ENCODE measurements around the gene OR2H2. TPM values are rescaled to one million over a fixed set of nuclear protein-coding genes. Genes with fewer than 3 reads are reported as not detected.

OR2H2 gene
- total and polyA plus RNA-seq, 2 of the 13 experiments (the other 11 are each of a cell fraction or from before 2014, with no cell fraction given): not detected

GRCh38 chr6:29590218-29590808 lies 5.4 kb downstream of the OR2H2 start:
- H3K9me3 ChIP-seq (ENCODE audit: low read length): no peaks in the 10 kb centered on the region
- no TSS peak for BruUV-seq (replicated peaks)
- H4K20me1 ChIP-seq (ENCODE audit: insufficient read depth, low read length): no peaks in the 10 kb centered on the region
- H3K27ac ChIP-seq (ENCODE audit: extremely low read length, insufficient read depth, low read length): no peak overlapping the region
- no peak overlapping the region for H3K4me2 ChIP-seq (ENCODE audit: low read depth, low read length)
- H3K36me3 ChIP-seq (replicated peaks in 1 of 2; ENCODE audit: control insufficient read depth in 1 of 2, insufficient read depth in 2 of 2, low read length in 2 of 2): no peaks in the 10 kb centered on the region
- FAIRE-seq (no peak), ATAC-seq (no peak), DNase-seq (ENCODE audit: low spot score) (no peak)
- no peaks in the 10 kb centered on the region for H3K79me2 ChIP-seq (ENCODE audit: insufficient read depth, low read length)
- TF ChIP-seq ZSCAN25 (CRISPR knock-in tag; IDR thresholded peaks at IDR 0.05) (no peak), TRIM22 (IDR thresholded peaks at IDR 0.05) (no peak)
- H3K4me3 ChIP-seq (replicated peaks in 1 of 3; ENCODE audit: insufficient read depth in 1 of 3, low read depth in 2 of 3, low read length in 3 of 3): no peak overlapping the region
- H3K4me1 ChIP-seq (ENCODE audit: insufficient read depth, low read length): no peaks in the 10 kb centered on the region
- in situ Hi-C loops (cut with HindIII; ENCODE audit: extremely low pct_ligation_motif_present, low pct_unique_long_range_greater_than_20kb) (loop anchor here (25.0 kb wide), 2 partner anchors 528 to 753 kb away; no protein-coding TSS in a partner anchor), intact Hi-C loops (cut with micrococcal nuclease; ENCODE audit: unreplicated experiment) (no loop called here)
- H3K27me3 ChIP-seq (ENCODE audit: control insufficient read depth in 1 of 2, insufficient read depth in 2 of 2, low read length in 2 of 2): peaks cover 0 to 7% of the 10 kb centered on the region in 2 experiments; a peak in 2 of 5 replicates
- CTCF ChIA-PET (ENCODE audit: low intra/inter-chr PET ratio, low total read pairs): interaction anchor here (0.8 to 2.4 kb wide), 5 partner anchors 164 to 904 kb away, joined by 3 to 20 read pairs (median 4); no protein-coding TSS in a partner anchor
- WGBS (ENCODE audit: low lambda C conversion rate): 34% methylated on average over 4 of the region's 4 CpGs
- H3K9ac ChIP-seq (ENCODE audit: insufficient read depth, low read depth, low read length): no peak overlapping the region
- H2AFZ ChIP-seq (ENCODE audit: low read length): no peak overlapping the region
- POLR2A ChIA-PET: no interaction called here

GRCh38 chr6:29591677-29592076 lies 6.8 kb downstream of the OR2H2 start:
- no TSS peak for BruUV-seq (replicated peaks)
- H3K79me2 ChIP-seq (ENCODE audit: insufficient read depth, low read length): no peaks in the 10 kb centered on the region
- WGBS (ENCODE audit: low lambda C conversion rate): 4% methylated on average over 2 of the region's 2 CpGs
- H3K4me1 ChIP-seq (ENCODE audit: insufficient read depth, low read length): no peaks in the 10 kb centered on the region
- no peak overlapping the region for H3K9ac ChIP-seq (ENCODE audit: insufficient read depth, low read depth, low read length)
- no peak for DNase-seq (ENCODE audit: low spot score)
- in situ Hi-C loops (cut with HindIII; ENCODE audit: extremely low pct_ligation_motif_present, low pct_unique_long_range_greater_than_20kb) (loop anchor here (25.0 kb wide), 2 partner anchors 529 to 754 kb away; no protein-coding TSS in a partner anchor), intact Hi-C loops (cut with micrococcal nuclease; ENCODE audit: unreplicated experiment) (no loop called here)
- peaks cover 0 to 7% of the 10 kb centered on the region in 2 experiments; a peak in 2 of 5 replicates for H3K27me3 ChIP-seq (ENCODE audit: control insufficient read depth in 1 of 2, insufficient read depth in 2 of 2, low read length in 2 of 2)
- no peaks in the 10 kb centered on the region for H3K36me3 ChIP-seq (replicated peaks in 1 of 2; ENCODE audit: control insufficient read depth in 1 of 2, insufficient read depth in 2 of 2, low read length in 2 of 2)
- POLR2A ChIA-PET: no interaction called here
- H4K20me1 ChIP-seq (ENCODE audit: insufficient read depth, low read length): no peaks in the 10 kb centered on the region
- no peaks in the 10 kb centered on the region for H3K9me3 ChIP-seq (ENCODE audit: low read length)
- no peak overlapping the region for H3K4me2 ChIP-seq (ENCODE audit: low read depth, low read length)
- FAIRE-seq: no peak
- TF ChIP-seq MAFK (conservative IDR thresholded peaks at IDR 0.05 in 1 of 2, IDR thresholded peaks at IDR 0.05 in 1 of 2; ENCODE audit: low read length in 2 of 2) (peak; percentile 87 to 93), MAFF (IDR thresholded peaks at IDR 0.05; ENCODE audit: low read depth, low read length) (peak; percentile 89), MEF2D (CRISPR knock-in tag; IDR thresholded peaks at IDR 0.05) (no peak)
- CTCF ChIA-PET (ENCODE audit: low intra/inter-chr PET ratio, low total read pairs): no interaction called here
- ATAC-seq: no peak
- H3K4me3 ChIP-seq (replicated peaks in 1 of 3; ENCODE audit: insufficient read depth in 1 of 3, low read depth in 2 of 3, low read length in 3 of 3): no peak overlapping the region
- no peak overlapping the region for H2AFZ ChIP-seq (ENCODE audit: low read length)
- no peak overlapping the region for H3K27ac ChIP-seq (ENCODE audit: extremely low read length, insufficient read depth, low read length)

All from HepG2 (cell line).